ENCODE results near the gene LY9. TPM values are rescaled to one million over a fixed set of nuclear protein-coding genes. Genes with fewer than 3 reads are reported as not detected.

The LY9 gene
- total RNA-seq, 1 experiment from 2014 or later: not detected

DNA sequence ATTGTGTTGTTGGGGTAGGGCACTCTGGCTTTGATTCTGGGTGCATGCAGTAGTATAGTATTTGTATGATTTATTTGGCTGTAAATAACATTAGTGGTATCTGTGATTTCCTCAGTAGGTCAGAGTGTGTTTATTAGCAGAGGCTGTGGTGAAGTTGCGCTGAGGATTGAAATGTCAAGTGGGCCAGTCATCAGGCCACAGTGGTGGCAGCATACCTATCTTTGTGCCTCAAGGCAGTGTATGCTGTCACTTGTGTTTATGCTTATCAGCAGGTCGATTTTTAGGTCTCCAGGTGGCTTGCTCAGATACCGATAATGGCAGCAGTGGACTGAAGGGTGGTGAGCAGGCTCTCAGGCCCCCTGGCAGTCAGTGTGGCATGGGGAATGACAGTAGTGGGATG, 11.3 kb downstream of the LY9 start:
- intact Hi-C loops (cut with micrococcal nuclease): no loop called here

GRCh38 chr1:160807738-160808137, 11.8 kb downstream of the LY9 start:
- no peaks in the 10 kb centered on the region for H3K4me1 ChIP-seq (ENCODE audit: insufficient read depth, low read length)
- CTCF ChIA-PET: no interaction called here
- no peaks in the 10 kb centered on the region for H3K79me2 ChIP-seq (ENCODE audit: low read length)
- H4K20me1 ChIP-seq (ENCODE audit: low read length): no peaks in the 10 kb centered on the region
- BruUV-seq (replicated peaks): no TSS peak
- ATAC-seq (no peak), DNase-seq (no peak)
- H3K9me2 ChIP-seq (replicated peaks; ENCODE audit: low read length): no peaks in the 10 kb centered on the region
- no peaks in the 10 kb centered on the region for H3F3A ChIP-seq (ENCODE audit: low read length, unreplicated experiment)
- H3K36me3 ChIP-seq (ENCODE audit: low read depth, low read length): no peaks in the 10 kb centered on the region
- H3K9ac ChIP-seq (ENCODE audit: low read length): no peak overlapping the region
- H3K4me2 ChIP-seq (ENCODE audit: low read length): no peak overlapping the region
- intact Hi-C loops (cut with micrococcal nuclease): no loop called here
- peaks cover 12% of the 10 kb centered on the region for H3K9me3 ChIP-seq (ENCODE audit: low read length)
- H3K4me3 ChIP-seq (ENCODE audit: low read length): no peak overlapping the region
- no peaks in the 10 kb centered on the region for H3K27me3 ChIP-seq (ENCODE audit: low read length)
- H3K27ac ChIP-seq (ENCODE audit: low read length): no peak overlapping the region
- POLR2A ChIA-PET (ENCODE audit: unreplicated experiment): no interaction called here
- TF ChIP-seq, protein P1, sequence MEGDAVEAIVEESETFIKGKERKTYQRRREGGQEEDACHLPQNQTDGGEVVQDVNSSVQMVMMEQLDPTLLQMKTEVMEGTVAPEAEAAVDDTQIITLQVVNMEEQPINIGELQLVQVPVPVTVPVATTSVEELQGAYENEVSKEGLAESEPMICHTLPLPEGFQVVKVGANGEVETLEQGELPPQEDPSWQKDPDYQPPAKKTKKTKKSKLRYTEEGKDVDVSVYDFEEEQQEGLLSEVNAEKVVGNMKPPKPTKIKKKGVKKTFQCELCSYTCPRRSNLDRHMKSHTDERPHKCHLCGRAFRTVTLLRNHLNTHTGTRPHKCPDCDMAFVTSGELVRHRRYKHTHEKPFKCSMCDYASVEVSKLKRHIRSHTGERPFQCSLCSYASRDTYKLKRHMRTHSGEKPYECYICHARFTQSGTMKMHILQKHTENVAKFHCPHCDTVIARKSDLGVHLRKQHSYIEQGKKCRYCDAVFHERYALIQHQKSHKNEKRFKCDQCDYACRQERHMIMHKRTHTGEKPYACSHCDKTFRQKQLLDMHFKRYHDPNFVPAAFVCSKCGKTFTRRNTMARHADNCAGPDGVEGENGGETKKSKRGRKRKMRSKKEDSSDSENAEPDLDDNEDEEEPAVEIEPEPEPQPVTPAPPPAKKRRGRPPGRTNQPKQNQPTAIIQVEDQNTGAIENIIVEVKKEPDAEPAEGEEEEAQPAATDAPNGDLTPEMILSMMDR (conservative IDR thresholded peaks at IDR 0.05; ENCODE audit: low read depth, low read length): no peak
- TF ChIP-seq EZH2 (IDR thresholded peaks at IDR 0.05; ENCODE audit: low read length, unreplicated experiment): no peak
- TF ChIP-seq EZH2phosphoT487 (IDR thresholded peaks at IDR 0.05; ENCODE audit: borderline replicate concordance, low read length): no peak
- H2AFZ ChIP-seq (ENCODE audit: low read length): no peak overlapping the region

More for the DNA sequence above, 11.3 kb downstream of the LY9 start:
- Histone ChIP-seq H3F3A (ENCODE audit: low read length, unreplicated experiment) (no peaks in the 10 kb centered on the region), H3K4me3 (ENCODE audit: low read length) (no peak overlapping the region), H2AFZ (ENCODE audit: low read length) (no peak overlapping the region), H3K4me1 (ENCODE audit: insufficient read depth, low read length) (no peaks in the 10 kb centered on the region), H3K4me2 (ENCODE audit: low read length) (no peak overlapping the region), H3K36me3 (ENCODE audit: low read depth, low read length) (no peaks in the 10 kb centered on the region), H3K9me2 (replicated peaks; ENCODE audit: low read length) (no peaks in the 10 kb centered on the region), H3K27me3 (ENCODE audit: low read length) (no peaks in the 10 kb centered on the region), H3K27ac (ENCODE audit: low read length) (no peak overlapping the region), H3K79me2 (ENCODE audit: low read length) (no peaks in the 10 kb centered on the region), H3K9me3 (ENCODE audit: low read length) (peaks cover 12% of the 10 kb centered on the region), H3K9ac (ENCODE audit: low read length) (no peak overlapping the region), H4K20me1 (ENCODE audit: low read length) (no peaks in the 10 kb centered on the region)
- ATAC-seq (no peak), DNase-seq (no peak)
- BruUV-seq (replicated peaks): no TSS peak
- TF ChIP-seq EZH2phosphoT487 (IDR thresholded peaks at IDR 0.05; ENCODE audit: borderline replicate concordance, low read length) (no peak), EZH2 (IDR thresholded peaks at IDR 0.05; ENCODE audit: low read length, unreplicated experiment) (no peak)
- TF ChIP-seq, protein P1 (conservative IDR thresholded peaks at IDR 0.05; ENCODE audit: low read depth, low read length): no peak
- CTCF ChIA-PET: interaction anchor here (0.8 kb wide), 1 partner anchor 26 kb away, joined by 3 read pairs; no protein-coding TSS in a partner anchor
- POLR2A ChIA-PET (ENCODE audit: unreplicated experiment): no interaction called here

- intact Hi-C loops (cut with micrococcal nuclease): no loop called here
- CTCF ChIA-PET: no interaction called here
These were observed 12.3 kb downstream of the LY9 start for GRCh38 chr1:160808289-160808688.

More at GRCh38 chr1:160808289-160808688, 12.3 kb downstream of the LY9 start:
- Histone ChIP-seq H3K27ac (ENCODE audit: low read length) (no peak overlapping the region), H3K4me1 (ENCODE audit: insufficient read depth, low read length) (peaks cover 5% of the 10 kb centered on the region), H3K36me3 (ENCODE audit: low read depth, low read length) (no peaks in the 10 kb centered on the region), H3K9me2 (replicated peaks; ENCODE audit: low read length) (no peaks in the 10 kb centered on the region), H3K9me3 (ENCODE audit: low read length) (peaks cover 12% of the 10 kb centered on the region), H2AFZ (ENCODE audit: low read length) (no peak overlapping the region), H3K27me3 (ENCODE audit: low read length) (no peaks in the 10 kb centered on the region), H4K20me1 (ENCODE audit: low read length) (no peaks in the 10 kb centered on the region), H3K4me3 (ENCODE audit: low read length) (no peak overlapping the region), H3F3A (ENCODE audit: low read length, unreplicated experiment) (no peaks in the 10 kb centered on the region), H3K9ac (ENCODE audit: low read length) (no peak overlapping the region), H3K79me2 (ENCODE audit: low read length) (no peaks in the 10 kb centered on the region), H3K4me2 (ENCODE audit: low read length) (no peak overlapping the region)
- TF ChIP-seq EZH2 (IDR thresholded peaks at IDR 0.05; ENCODE audit: low read length, unreplicated experiment): no peak
- TF ChIP-seq, protein P1 (conservative IDR thresholded peaks at IDR 0.05; ENCODE audit: low read depth, low read length): no peak
- no peak for TF ChIP-seq EZH2phosphoT487 (IDR thresholded peaks at IDR 0.05; ENCODE audit: borderline replicate concordance, low read length)
- no TSS peak for BruUV-seq (replicated peaks)
- DNase-seq (no peak), ATAC-seq (no peak)
- POLR2A ChIA-PET (ENCODE audit: unreplicated experiment): no interaction called here
